GM18868 (cell line): ENCODE measurements around the gene DGCR8.
"Not testable (repeated sequence)": the region's sequence is repeated elsewhere in the genome, so short reads cannot be mapped to it uniquely, and the experiment has no call there.

ENCODE experiments used
- ATAC-seq: cut with Tn5 transposase; IDR thresholded peaks from one replicate; pipeline ENCODE4 v1.9.1; 2021; ENCODE audit warnings: mild to moderate bottlenecking, moderate library complexity; ENCODE audit not compliant: unreplicated experiment

The DGCR8 gene

GRCh38 chr22:20149257-20150250, 69.5 kb downstream of the DGCR8 start:
- no peak for ATAC-seq

GRCh38 chr22:20150381-20151275, 70.6 kb downstream of the DGCR8 start, which contains the start of gene CCDC188:
Gene CCDC188 (minus strand): TSS chr22:20151055. CDS start chr22:20150986, 69 bp downstream.
- ATAC-seq: no peak

- ATAC-seq: no peak
Observed at GRCh38 chr22:20151276-20151588, 71.2 kb downstream of the DGCR8 start.

GRCh38 chr22:20152464-20152890, 72.4 kb downstream of the DGCR8 start:
- ATAC-seq: no peak

- no peak for ATAC-seq
Observed at GRCh38 chr22:20153945-20154344, 73.9 kb downstream of the DGCR8 start.

- no peak for ATAC-seq
Observed at GRCh38 chr22:20154602-20155187, 74.7 kb downstream of the DGCR8 start.

- no peak for ATAC-seq
Observed at GRCh38 chr22:20155330-20156041, 75.4 kb downstream of the DGCR8 start.

- ATAC-seq: no peak
Observed at GRCh38 chr22:20156042-20156389, 76.0 kb downstream of the DGCR8 start.

GRCh38 chr22:20156611-20157429, 76.8 kb downstream of the DGCR8 start:
- ATAC-seq: no peak

- no peak for ATAC-seq
Observed at GRCh38 chr22:20157430-20158183, 77.6 kb downstream of the DGCR8 start.

GRCh38 chr22:20158391-20159036, 78.5 kb downstream of the DGCR8 start:
- ATAC-seq: no peak

GRCh38 chr22:20159076-20159475, 79.0 kb downstream of the DGCR8 start:
- ATAC-seq: no peak

- ATAC-seq: not testable (repeated sequence)
Observed at GRCh38 chr22:20159531-20159930, 79.5 kb downstream of the DGCR8 start.

- ATAC-seq: no peak
Observed at GRCh38 chr22:20160041-20160440, 80.0 kb downstream of the DGCR8 start.
